Skeletal muscle satellite cell (primary cell): ENCODE measurements around the gene SMURF1.
A peak's percentile ranks its signal among the peaks of the same experiment; 100 is the strongest.
"Not testable (repeated sequence)": the region's sequence is repeated elsewhere in the genome, so short reads cannot be mapped to it uniquely, and the experiment has no call there.

Experiments used
- H3K27me3 ChIP-seq: 2 replicates; pipeline ENCODE4 v1.7.0; 2013; ENCODE audit warnings: low read length; ENCODE audit not compliant: control insufficient read depth, insufficient read depth
- H3K36me3 ChIP-seq: 2 replicates; pipeline ENCODE4 v1.7.0; 2013; ENCODE audit warnings: mild to moderate bottlenecking, control low read depth, low read length; ENCODE audit not compliant: insufficient read depth
- H3K4me1 ChIP-seq: 2 replicates; pipeline ENCODE4 v1.7.0; 2013; ENCODE audit warnings: low read length; ENCODE audit not compliant: control insufficient read depth, insufficient read depth
- H3K4me2 ChIP-seq: 2 replicates; pipeline ENCODE4 v1.7.0; 2013; ENCODE audit warnings: mild to moderate bottlenecking, low read length
- H3K4me3 ChIP-seq: 2 replicates; pipeline ENCODE4 v1.7.0; 2013; ENCODE audit warnings: low read length
- H3K9ac ChIP-seq: 2 replicates; pipeline ENCODE4 v1.7.0; 2013; ENCODE audit warnings: mild to moderate bottlenecking, low read depth, low read length, moderate library complexity
- H3K9me3 ChIP-seq: replicated peaks from 2 replicates; pipeline ENCODE4 v1.7.0; 2013; ENCODE audit warnings: mild to moderate bottlenecking, control low read depth, low read length

The SMURF1 gene

DNA sequence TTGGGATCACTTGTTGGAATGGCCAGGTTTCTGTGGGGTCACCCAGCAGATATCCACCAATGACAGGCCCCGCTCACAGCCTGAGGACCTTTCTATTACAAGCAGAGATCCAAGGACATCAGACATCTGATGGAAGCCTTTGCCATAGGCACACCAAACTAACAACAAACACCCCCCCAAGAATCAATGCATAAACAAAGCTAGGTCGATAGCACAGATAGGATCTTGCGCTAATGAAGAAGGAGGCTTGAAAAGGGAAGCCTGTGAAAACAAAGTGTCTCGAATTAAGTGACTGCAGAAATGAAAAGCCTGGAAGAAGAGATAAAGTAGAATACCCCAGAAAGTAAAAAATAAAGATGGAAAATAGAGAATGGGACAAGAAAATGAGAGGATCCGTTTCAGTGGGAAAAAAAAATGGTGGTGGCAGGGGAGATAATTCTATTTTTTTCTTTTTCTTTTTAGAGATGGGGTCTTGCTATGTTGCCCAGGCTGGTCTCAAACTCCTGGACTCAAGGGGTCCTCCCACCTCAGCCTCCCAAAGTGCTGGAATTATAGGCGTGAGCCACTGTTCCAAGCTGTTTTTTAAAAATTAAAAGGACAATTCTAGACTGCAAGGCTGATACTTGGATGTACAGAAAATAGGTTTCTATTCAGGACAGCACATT lies 26.3 kb upstream of the SMURF1 start:
- no peak overlapping the region for H3K4me2 ChIP-seq

DNA sequence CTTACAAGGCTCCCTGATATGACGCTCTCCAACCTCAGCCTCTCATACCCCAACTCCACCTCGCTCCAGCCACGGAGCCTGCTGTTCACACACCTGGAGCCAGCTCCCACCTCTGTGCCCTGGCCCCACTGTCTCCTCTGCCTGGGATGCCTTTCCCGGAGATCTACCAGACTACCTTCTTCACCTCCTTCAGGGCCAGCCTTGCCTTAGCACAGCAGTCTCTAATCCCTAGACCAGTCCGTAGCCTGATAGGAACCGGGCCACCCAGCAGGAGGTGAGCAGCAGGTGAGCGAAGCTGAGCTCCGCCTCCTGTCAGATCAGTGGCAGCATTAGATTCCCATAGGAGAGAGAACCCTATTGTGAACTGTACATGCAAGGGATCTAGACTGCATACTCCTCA lies 23.2 kb upstream of the SMURF1 start:
- Histone ChIP-seq H3K9me3 (no peaks in the 10 kb centered on the region), H3K4me2 (no peak overlapping the region), H3K4me1 (no peaks in the 10 kb centered on the region), H3K27me3 (peaks cover 7% of the 10 kb centered on the region), H3K9ac (no peak overlapping the region), H3K4me3 (no peak overlapping the region), H3K36me3 (no peaks in the 10 kb centered on the region)

More for the DNA sequence above, 26.3 kb upstream of the SMURF1 start:
- no peaks in the 10 kb centered on the region for H3K9me3 ChIP-seq
- H3K9ac ChIP-seq: no peak overlapping the region
- H3K4me3 ChIP-seq: no peak overlapping the region
- no peaks in the 10 kb centered on the region for H3K36me3 ChIP-seq
- H3K27me3 ChIP-seq: peaks cover 14% of the 10 kb centered on the region
- H3K4me1 ChIP-seq: no peaks in the 10 kb centered on the region

DNA sequence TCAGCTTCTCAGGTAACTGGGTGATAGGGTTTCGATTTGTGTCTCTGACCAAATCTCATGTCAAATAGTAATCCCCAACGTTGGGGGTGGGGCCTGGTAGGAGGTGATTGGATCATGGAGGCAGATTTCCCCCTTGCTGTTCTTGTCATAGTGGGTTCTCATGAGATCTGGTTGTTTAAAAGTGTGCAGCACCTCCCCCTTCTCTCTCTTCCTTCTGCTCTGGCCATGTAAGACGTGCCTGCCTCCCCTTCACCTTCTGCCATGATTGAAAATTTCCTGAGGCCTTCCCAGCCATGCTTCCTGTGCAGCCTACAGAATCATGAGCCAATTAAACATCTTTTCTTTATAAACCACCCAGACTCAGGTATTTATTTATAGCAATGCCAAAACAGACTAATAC lies 21.9 kb upstream of the SMURF1 start:
- no peak overlapping the region for H3K9ac ChIP-seq
- no peaks in the 10 kb centered on the region for H3K9me3 ChIP-seq
- no peaks in the 10 kb centered on the region for H3K36me3 ChIP-seq
- no peak overlapping the region for H3K4me3 ChIP-seq
- no peaks in the 10 kb centered on the region for H3K4me1 ChIP-seq
- H3K27me3 ChIP-seq: peaks cover 10% of the 10 kb centered on the region
- no peak overlapping the region for H3K4me2 ChIP-seq

DNA sequence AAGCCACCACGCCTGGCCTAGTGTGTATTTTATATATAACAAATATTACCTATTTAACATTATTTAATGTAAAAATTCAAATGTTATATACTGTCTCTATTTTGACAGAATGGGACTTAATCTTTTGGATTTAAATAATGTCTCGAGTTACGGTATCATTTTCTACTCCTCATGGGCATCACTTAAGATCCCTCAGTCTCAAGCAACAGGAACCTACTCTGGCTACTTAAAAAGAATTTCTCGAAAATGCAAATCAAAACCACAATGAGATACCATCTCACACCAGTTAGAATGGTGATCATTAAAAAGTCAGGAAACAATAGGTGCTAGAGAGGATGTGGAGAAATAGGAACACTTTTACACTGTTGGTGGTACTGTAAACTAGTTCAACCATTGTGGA lies 19.8 kb upstream of the SMURF1 start:
- H3K27me3 ChIP-seq: peaks cover 13% of the 10 kb centered on the region
- H3K4me2 ChIP-seq, H3K4me3 ChIP-seq, H3K36me3 ChIP-seq, H3K9me3 ChIP-seq, H3K4me1 ChIP-seq, H3K9ac ChIP-seq: not testable (repeated sequence)

DNA sequence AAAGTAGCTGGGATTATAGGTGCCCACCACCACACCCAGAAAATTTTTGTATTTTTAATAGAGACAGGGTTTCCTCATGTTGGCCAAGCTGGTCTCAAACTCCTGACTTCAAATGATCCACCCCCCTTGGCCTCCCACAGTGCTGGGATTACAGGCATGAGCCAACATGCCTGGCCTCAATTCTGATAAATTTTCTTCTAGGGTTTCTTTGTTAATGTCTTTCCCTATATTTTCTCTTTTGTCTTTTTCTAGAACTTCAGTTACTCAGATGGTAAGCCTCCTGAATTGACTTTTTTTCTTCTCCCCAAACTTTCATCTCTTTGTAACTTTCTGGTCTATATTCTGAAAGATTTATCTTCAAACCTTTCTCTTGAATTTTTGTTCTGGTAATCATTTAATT lies 12.7 kb upstream of the SMURF1 start:
- Histone ChIP-seq H3K9me3 (no peaks in the 10 kb centered on the region), H3K36me3 (no peaks in the 10 kb centered on the region), H3K27me3 (peaks cover 22% of the 10 kb centered on the region), H3K9ac (no peak overlapping the region), H3K4me2 (no peak overlapping the region), H3K4me1 (no peaks in the 10 kb centered on the region), H3K4me3 (no peak overlapping the region)

DNA sequence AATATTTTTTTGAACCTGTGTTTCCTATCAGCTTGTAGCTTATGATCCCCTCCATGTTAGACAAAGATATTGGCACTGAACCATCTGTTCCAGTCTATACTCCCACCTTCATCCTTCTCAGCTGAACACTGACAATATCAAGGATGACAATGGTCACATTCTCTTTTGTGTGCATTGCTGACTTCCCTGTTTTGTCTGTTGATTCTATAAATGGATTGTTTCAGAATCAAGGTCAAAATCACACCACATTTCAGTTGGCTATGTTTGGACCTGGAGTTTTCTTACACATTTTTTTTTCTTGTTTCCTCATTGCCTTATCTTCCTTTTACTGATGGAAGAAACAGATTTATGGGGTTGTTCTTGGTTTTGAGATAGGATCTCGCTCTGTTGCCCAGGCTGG lies 11.3 kb upstream of the SMURF1 start:
- Histone ChIP-seq H3K36me3 (no peaks in the 10 kb centered on the region), H3K27me3 (peaks cover 18% of the 10 kb centered on the region), H3K9me3 (no peaks in the 10 kb centered on the region), H3K4me1 (no peaks in the 10 kb centered on the region), H3K9ac (no peak overlapping the region), H3K4me2 (no peak overlapping the region), H3K4me3 (no peak overlapping the region)

DNA sequence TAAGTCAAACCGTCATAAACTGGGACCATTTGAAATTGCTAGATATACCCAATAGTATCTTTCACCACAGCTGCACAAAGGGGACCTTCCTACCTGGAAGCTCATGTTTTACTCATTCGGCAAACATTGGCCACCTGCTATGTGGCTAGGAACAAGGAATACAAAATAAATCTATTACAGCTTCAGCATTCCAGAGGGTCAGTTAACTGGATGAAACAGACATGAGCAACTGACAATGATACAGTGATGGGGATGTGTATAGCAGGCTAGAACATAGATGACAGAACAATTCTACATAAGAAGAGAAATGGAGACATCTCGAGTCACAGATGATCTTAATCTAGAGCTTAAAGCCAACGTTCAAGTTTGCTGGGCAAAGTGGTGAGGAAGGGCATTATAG lies 3.1 kb upstream of the SMURF1 start:
- no peak overlapping the region for H3K4me2 ChIP-seq
- peaks cover 5% of the 10 kb centered on the region for H3K4me1 ChIP-seq
- no peak overlapping the region for H3K4me3 ChIP-seq
- no peaks in the 10 kb centered on the region for H3K36me3 ChIP-seq
- H3K27me3 ChIP-seq: peaks cover 7% of the 10 kb centered on the region
- no peaks in the 10 kb centered on the region for H3K9me3 ChIP-seq
- H3K9ac ChIP-seq: no peak overlapping the region

DNA sequence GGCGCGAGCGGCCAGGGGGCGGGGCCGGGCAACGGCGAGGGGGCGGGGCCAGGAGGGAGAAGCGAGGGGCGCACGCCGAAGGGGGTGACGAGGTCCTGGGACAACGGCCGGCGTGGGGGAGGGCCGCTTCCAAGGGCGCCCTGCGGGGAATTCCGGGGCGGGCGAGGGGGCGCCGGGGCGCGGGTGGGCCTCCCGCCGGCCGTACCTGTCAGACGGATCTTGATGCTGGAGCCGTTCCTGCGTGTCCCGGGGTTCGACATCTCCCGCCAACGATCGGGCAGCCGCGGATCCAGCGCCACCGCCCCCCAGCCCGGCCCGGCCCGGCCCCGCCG lies 421 bp downstream of the SMURF1 start:
- Histone ChIP-seq H3K9me3 (no peaks in the 10 kb centered on the region), H3K36me3 (no peaks in the 10 kb centered on the region), H3K4me2 (peak overlapping the region; percentile 62), H3K4me1 (peaks cover 24% of the 10 kb centered on the region), H3K9ac (peak overlapping the region; percentile 87), H3K4me3 (peak overlapping the region; percentile 99), H3K27me3 (no peaks in the 10 kb centered on the region)

DNA sequence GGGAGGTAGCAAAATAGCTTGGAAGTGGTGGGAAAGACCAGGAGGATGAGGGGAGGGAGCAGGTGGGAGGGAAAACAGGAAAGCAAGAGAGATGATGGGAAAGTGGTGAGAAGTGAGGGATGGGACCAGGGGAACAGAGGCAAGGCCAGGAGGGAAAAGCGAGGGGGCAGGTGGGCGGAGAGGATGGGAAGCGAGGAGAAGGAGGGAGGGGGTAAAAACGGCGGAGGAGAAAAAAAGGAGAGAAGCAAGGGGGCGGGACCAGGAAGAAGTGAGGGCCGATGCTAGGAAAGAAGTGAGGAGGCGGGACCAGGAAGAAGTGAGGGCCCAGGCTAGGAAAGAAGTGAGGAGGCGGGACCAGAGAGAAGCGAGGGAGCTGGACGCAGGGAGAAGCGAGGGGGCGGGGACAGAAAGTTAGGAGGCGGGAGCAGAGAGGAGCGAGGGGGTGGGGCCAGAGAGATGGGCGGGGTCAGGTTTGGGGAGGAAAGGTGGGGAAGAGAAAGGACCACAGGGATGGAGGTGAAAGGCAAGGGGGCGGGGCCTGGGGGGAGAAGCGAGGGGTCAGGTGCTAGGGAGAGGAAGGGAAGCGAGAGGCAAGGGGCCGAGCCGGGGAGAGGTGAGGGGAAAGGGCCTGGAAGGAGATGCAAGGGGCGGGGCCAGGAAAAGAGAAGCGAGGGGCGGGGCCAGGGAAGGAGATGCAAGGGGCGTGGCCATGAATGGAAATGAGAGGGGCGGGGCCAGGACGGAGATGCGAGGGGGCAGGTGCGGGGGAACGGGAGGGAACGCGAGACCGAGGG lies 984 bp downstream of the SMURF1 start:
- Histone ChIP-seq H3K4me3 (peak overlapping the region; percentile 99), H3K4me2 (peak overlapping the region; percentile 73), H3K9ac (no peak overlapping the region), H3K36me3 (no peaks in the 10 kb centered on the region), H3K4me1 (peaks cover 29% of the 10 kb centered on the region), H3K9me3 (no peaks in the 10 kb centered on the region), H3K27me3 (no peaks in the 10 kb centered on the region)

DNA sequence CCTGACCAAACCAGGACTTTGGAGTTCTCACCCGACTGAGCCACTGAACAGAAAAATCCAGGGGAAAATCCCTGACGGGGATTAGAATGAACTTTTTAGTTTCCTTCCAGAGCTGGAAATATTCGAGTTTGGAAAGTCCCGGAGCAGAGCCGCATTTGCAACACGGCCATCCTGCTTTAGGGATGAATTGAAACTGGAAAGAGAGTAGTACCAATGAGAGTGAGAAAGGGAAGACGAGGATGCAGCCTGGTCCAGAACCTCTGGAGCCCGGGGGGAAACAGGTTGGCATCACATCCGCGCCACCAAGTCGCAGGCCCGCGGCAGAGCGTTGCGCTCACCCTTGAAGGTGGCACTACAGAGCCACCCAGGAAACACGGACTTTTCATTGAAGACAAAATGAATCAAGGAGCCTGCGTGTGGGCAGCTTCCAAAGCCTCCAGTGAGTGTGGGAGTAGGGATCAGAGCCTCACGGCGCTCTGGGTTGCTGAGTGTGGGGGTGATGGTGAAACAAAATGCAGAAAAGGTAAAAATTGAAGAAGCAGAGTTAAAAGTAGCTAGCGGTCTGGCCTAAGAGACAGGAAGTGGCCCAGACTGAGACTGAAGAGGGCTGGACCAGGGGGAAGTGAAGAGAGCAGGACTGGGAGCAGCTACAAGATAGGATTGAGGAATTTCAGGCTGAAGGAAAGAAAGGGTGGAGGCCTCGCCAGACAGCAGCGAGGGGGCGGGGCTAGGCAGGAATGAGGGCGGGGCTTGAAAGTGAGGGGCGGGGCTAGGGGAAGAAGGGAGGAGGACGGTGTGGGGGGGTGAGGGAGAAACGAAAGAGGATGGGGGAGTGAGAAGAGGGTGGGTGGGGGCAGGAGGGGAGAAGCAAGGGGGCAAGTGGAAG lies 1.8 kb downstream of the SMURF1 start:
- peak overlapping the region; percentile 99 for H3K4me2 ChIP-seq
- no peaks in the 10 kb centered on the region for H3K9me3 ChIP-seq
- H3K4me3 ChIP-seq: peak overlapping the region; percentile 99
- H3K9ac ChIP-seq: peak overlapping the region; percentile 88
- no peaks in the 10 kb centered on the region for H3K27me3 ChIP-seq
- H3K4me1 ChIP-seq: peaks cover 37% of the 10 kb centered on the region
- H3K36me3 ChIP-seq: no peaks in the 10 kb centered on the region

DNA sequence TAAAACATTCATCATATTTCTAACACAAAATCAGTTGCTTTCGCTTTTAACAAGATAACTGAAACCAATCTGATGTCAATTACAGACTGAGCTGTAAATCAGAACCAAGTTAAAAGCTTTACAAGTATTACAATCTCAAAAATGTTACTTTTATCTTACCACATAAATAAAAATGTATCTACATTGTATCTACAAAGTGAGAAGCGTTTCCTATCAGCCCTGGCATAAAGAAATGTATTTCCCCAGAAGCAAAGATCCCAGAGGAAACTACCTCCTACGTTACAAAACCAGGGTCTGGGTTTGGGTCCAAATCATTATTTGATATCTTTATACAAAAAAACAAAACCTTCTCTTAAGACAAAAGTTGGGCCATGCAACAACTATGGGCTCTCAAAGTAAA lies 2.6 kb downstream of the SMURF1 start:
- Histone ChIP-seq H3K4me3 (peak overlapping the region; percentile 83), H3K4me2 (peak overlapping the region; percentile 99), H3K9me3 (no peaks in the 10 kb centered on the region), H3K4me1 (peaks cover 37% of the 10 kb centered on the region), H3K36me3 (no peaks in the 10 kb centered on the region), H3K27me3 (no peaks in the 10 kb centered on the region), H3K9ac (peak overlapping the region; percentile 88)
